Common myeloid progenitor, CD34-positive (primary cell): ENCODE data around the gene PPM1L.

Experiments used
- CTCF ChIA-PET: fragments of 350-600 bp; sonication (Branson Sonifier 250); formaldehyde crosslinking; loops from one replicate; lab custom pipeline; 2021; ENCODE audit warnings: antibody characterized with exemption; lab: Charles Lee
- POLR2A ChIA-PET: fragments of 350-600 bp; sonication (Branson Sonifier 250); formaldehyde crosslinking; loops from one replicate; lab custom pipeline; 2021; ENCODE audit warnings: antibody characterized with exemption; lab: Charles Lee
- DNase-seq, 3 donors: peaks; one replicate each; pipeline versions ENCODE4 v3.0.0 to v3.0.0-alpha.2; 2013
- H3K27ac ChIP-seq, 2 experiments: 1 replicate in 1 of 2; 2 replicates in 1 of 2; pipeline ENCODE4 v1.7.0; 2013; ENCODE audit warnings: inconsistent platforms in 2 of 2, low read length in 2 of 2, mild to moderate bottlenecking in 2 of 2, low read depth in 1 of 2, moderate library complexity in 1 of 2; ENCODE audit not compliant: severe bottlenecking in 2 of 2, insufficient read depth in 1 of 2, poor library complexity in 1 of 2
- H3K27me3 ChIP-seq, 5 experiments: replicated peaks in 2 of 5; 1 replicate in 3 of 5; 2 replicates in 2 of 5; pipeline versions ENCODE4 v1.6.1 to v1.7.0; 2013; ENCODE audit warnings: low read length in 4 of 5, mild to moderate bottlenecking in 2 of 5, moderate library complexity in 2 of 5, inconsistent platforms in 1 of 5; ENCODE audit not compliant: insufficient read depth in 5 of 5, control insufficient read depth in 4 of 5
- H3K36me3 ChIP-seq, 4 experiments: 1 replicate in 2 of 4; 2 replicates in 2 of 4; pipeline versions ENCODE4 v1.6.1 to v1.7.0; 2013; ENCODE audit warnings: low read length in 3 of 4, control low read depth in 1 of 4, mild to moderate bottlenecking in 1 of 4; ENCODE audit not compliant: control insufficient read depth in 4 of 4, insufficient read depth in 4 of 4
- H3K4me1 ChIP-seq, 4 experiments: 1 replicate in 3 of 4; 2 replicates in 1 of 4; pipeline versions ENCODE4 v1.6.1 to v1.7.1; 2013; ENCODE audit warnings: low read length in 3 of 4, mild to moderate bottlenecking in 3 of 4, control low read depth in 1 of 4, inconsistent platforms in 1 of 4, moderate library complexity in 1 of 4; ENCODE audit not compliant: control insufficient read depth in 4 of 4, insufficient read depth in 4 of 4; ENCODE audit errors: control extremely low read depth in 1 of 4
- H3K4me3 ChIP-seq, 7 experiments: 1 replicate in 4 of 7; 2 replicates in 3 of 7; pipeline versions ENCODE4 v1.5.1 to v1.7.0; 2013; ENCODE audit warnings: mild to moderate bottlenecking in 7 of 7, low read length in 6 of 7, moderate library complexity in 6 of 7, inconsistent platforms in 2 of 7, low read depth in 2 of 7, control low read depth in 1 of 7; ENCODE audit not compliant: insufficient read depth in 4 of 7, control insufficient read depth in 1 of 7; ENCODE audit errors: extremely low read depth in 1 of 7
- H3K9me3 ChIP-seq, 5 experiments: 1 replicate in 4 of 5; 2 replicates in 1 of 5; pipeline versions ENCODE4 v1.6.1 to v1.7.1; 2013; ENCODE audit warnings: low read length in 4 of 5, mild to moderate bottlenecking in 2 of 5, inconsistent platforms in 1 of 5, low read depth in 1 of 5, moderate library complexity in 1 of 5; ENCODE audit not compliant: control insufficient read depth in 4 of 5, insufficient read depth in 2 of 5; ENCODE audit errors: control extremely low read depth in 1 of 5
- WGBS: methylation state at CpG from one replicate; pipeline ENCODE4 v1.1.5; 2013; ENCODE audit not compliant: insufficient coverage; 5-methylcytosine and 5-hydroxymethylcytosine counted together

The PPM1L gene

DNA sequence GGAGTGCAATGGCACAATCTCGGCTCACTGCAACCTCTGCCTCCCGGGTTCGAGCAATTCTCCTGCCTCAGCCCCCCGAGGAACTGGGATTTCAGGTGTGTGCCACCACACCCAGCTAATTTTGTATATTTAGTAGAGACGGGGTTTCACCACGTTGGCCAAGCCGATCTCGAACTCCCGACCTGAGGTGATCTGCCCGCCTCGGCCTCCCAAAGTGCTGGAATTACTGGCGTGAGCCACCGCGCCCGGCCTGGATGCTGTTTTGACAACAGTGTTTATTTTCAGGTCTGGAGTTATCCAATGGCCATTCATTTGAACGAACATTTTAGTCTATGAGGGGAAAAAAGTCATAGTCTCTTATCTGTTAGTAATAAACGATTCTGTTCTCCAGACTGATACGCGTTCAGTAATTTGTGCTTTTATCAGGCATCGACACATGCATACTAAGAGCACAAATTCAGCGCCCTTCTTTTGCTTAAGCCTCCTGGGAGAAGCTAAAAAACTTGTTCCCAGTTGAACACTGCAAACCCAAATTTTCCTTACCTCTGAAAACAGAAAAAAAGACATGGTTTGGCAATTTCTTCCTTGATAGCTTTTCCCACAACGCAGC lies 347.9 kb downstream of the PPM1L start:
- no peak overlapping the region for H3K27ac ChIP-seq

DNA sequence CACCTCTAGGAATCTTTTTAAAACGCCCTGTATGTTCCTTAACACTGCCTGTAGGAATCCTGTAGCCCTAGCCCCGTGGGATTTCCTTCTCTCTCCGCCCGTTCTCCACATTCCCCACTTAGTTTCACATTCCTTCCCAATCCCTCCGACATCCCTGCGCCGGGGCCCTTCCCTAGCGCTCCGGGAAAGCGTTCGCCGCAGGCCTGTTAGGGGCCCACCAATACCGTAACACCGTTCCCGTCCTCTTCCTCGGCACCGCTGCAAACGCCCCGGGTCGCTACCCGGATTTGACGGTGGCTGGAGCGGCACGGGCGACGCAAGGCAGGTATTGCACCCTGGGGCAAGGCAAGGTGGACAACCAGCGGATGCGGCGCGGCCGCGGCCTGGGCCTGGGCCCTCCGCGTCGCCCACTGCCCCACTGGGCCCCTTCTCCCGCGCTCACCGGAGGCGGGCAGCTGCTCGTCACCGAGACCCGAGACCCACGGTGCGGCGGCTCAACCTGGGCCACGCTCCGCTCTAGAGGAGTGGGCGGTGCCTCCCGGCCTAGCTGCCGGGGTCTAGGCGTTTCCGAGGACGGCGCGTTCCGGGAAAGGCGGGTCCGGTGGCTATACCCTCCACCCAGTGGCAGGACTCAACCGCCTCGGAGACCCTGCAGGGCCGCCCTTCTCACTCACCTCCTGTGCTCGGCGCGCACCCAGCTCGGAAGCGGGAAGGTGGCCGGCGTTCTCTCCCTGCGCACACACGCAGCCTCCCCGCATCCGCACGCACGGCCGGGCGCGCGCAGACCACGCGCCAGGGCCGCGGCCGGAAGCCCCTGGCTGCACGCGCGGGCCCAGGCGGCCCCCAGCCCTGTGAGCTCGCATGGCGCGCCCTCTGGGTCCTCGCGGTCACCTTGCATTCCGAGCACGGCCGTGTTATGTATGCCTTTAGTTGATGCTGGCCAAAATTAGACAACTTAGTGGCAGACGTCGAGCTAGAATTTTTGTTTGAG lies 348.8 kb downstream of the PPM1L start, which contains the start of gene B3GALNT1:
TSS of gene B3GALNT1 (minus strand) at position 789 of the 991 bp plus-strand sequence. CDS start 18,595 bp downstream, outside the sequence.
- Histone ChIP-seq H3K27ac (peak within 1 kb of the TSS in 1 of 2 experiments; percentile 3), H3K4me1 (peaks cover 5 to 19% (median 15%) of the 10 kb centered on the region in 4 experiments), H3K36me3 (peaks cover 0 to 15% (median 6%) of the 10 kb centered on the region in 4 experiments), H3K4me3 (peak within 1 kb of the TSS; percentile 46 to 86 (median 61)), H3K9me3 (no peaks in the 10 kb centered on the region), H3K27me3 (no peaks in the 10 kb centered on the region)
- ChIA-PET CTCF (interaction anchor here (1.2 to 1.4 kb wide), 3 partner anchors 145 to 397 kb away, joined by 3 to 4 read pairs (median 3); no protein-coding TSS in a partner anchor), POLR2A (no interaction called here)
- WGBS = 2% methylated on average over 84 of the region's 97 CpGs
- DNase-seq = peak; percentile 42 to 83 (median 72)

More for the DNA sequence above, 347.9 kb downstream of the PPM1L start:
- CTCF ChIA-PET = interaction anchor here (1.3 kb wide), 1 partner anchor 144 kb away, joined by 4 read pairs; no protein-coding TSS in a partner anchor
- Histone ChIP-seq H3K4me1 (peaks cover 5 to 19% (median 15%) of the 10 kb centered on the region in 4 experiments), H3K36me3 (peaks cover 0 to 19% (median 7%) of the 10 kb centered on the region in 4 experiments), H3K9me3 (no peaks in the 10 kb centered on the region), H3K4me3 (peak overlapping the region in 5 of 7 experiments; percentile 46 to 86 (median 75)), H3K27me3 (no peaks in the 10 kb centered on the region)
- peak in 1 of 3 donors; percentile 23 for DNase-seq
- POLR2A ChIA-PET = no interaction called here
- WGBS = over 99% methylated on average over 21 of the region's 22 CpGs

DNA sequence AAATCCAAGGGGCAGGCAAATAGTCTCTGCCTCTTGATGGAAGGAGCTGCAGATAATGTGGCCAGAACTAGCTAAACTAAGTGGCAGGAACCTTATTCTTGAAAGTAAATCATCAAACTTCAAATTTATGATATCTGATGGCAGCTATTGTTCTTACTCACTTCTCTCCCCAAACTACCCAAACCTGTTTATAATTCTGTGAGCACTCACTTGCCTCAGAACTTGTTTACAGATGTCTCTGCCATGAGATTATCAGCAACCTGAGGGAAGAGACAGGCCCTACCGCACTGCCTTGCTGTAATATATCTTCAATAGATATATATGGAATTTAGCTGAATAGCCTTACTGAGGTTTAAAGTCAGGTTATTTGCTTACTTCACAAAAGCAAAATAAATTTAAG lies 351.3 kb downstream of the PPM1L start:
- ChIA-PET CTCF (interaction anchor here (0.6 kb wide), 1 partner anchor 14 kb away, joined by 3 read pairs; no protein-coding TSS in a partner anchor), POLR2A (no interaction called here)
- no peaks in the 10 kb centered on the region for H3K9me3 ChIP-seq
- no peak for DNase-seq
- no peaks in the 10 kb centered on the region for H3K27me3 ChIP-seq
- no peak overlapping the region for H3K27ac ChIP-seq
- H3K36me3 ChIP-seq = peaks cover 0 to 3% (median 0%) of the 10 kb centered on the region in 4 experiments
- H3K4me3 ChIP-seq = no peak overlapping the region
- peaks cover 5 to 19% (median 14%) of the 10 kb centered on the region in 4 experiments for H3K4me1 ChIP-seq
- WGBS = no CpG with 5 or more reads among the region's 1 CpG

DNA sequence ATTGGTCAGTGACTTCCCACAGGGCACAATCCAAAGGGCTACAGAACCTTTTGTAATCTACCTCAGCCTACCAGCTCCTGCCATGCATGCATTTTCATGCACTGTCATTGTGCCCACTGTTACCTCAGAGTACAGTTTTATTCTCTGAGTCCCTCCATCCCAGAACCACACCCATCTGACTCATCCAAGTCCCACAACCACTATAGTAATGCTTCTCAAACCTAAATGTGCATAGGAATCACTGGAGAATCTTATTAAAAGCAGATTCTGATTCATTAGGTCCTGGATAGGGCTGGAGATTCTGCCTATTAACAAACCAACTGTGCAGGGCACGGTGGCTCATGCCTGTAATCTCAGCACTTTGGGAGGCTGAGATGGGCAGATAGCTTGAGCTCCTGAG lies 352.8 kb downstream of the PPM1L start:
- peak in 2 of 3 donors; percentile 12 to 21 for DNase-seq
- no peaks in the 10 kb centered on the region for H3K36me3 ChIP-seq
- no peak overlapping the region for H3K27ac ChIP-seq
- ChIA-PET CTCF (no interaction called here), POLR2A (no interaction called here)
- H3K27me3 ChIP-seq = no peaks in the 10 kb centered on the region
- no peak overlapping the region for H3K4me3 ChIP-seq
- H3K4me1 ChIP-seq = peaks cover 5 to 16% (median 12%) of the 10 kb centered on the region in 4 experiments
- WGBS = no CpG with 5 or more reads among the region's 1 CpG
- H3K9me3 ChIP-seq = peaks cover 0 to 1% (median 0%) of the 10 kb centered on the region in 5 experiments

DNA sequence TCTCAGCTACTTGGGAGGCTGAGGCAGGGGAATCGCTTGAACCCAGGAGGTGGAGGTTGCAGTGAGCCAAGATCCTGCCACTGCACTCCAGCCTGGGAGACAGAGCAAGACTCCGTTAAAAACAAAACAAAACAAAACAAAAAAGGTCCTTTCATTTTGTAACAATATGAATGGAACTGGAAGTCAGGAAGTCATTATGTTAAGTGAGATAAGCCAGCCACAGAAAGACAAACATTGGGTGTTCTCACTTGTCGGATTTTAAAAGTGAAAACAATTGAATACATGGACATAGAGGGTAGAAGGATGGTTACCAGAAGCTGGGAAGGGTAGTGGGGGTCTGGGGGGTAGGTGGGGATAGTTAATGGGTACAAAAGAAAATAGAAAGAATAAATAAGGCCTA lies 361.6 kb downstream of the PPM1L start:
- POLR2A ChIA-PET = no interaction called here
- H3K4me3 ChIP-seq = no peak overlapping the region
- H3K36me3 ChIP-seq = no peaks in the 10 kb centered on the region
- H3K9me3 ChIP-seq = peaks cover 1 to 31% (median 6%) of the 10 kb centered on the region in 5 experiments
- 8% methylated on average over 1 of the region's 3 CpGs for WGBS
- DNase-seq = no peak
- H3K27ac ChIP-seq = no peak overlapping the region
- no peaks in the 10 kb centered on the region for H3K4me1 ChIP-seq
- CTCF ChIA-PET = no interaction called here
- no peaks in the 10 kb centered on the region for H3K27me3 ChIP-seq

DNA sequence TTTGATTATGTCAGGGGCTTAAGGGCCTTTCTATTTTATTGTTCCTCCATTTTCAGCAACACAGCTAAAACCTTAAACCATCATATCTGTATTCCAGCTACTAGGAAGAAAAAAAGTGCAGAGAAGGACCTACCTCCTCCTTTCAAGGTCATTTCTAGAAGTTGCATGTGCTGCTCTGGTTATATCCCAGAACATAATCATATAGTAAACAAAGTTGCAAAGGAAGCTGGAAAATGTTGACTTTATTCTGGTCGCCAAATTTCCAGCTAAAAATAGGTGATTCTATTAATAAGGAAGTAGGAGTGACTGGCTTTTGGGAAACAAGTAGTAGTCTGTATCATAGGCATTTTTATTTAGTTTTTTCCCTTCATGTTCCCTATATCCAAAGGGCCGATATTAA lies 370.5 kb downstream of the PPM1L start:
- H3K36me3 ChIP-seq = no peaks in the 10 kb centered on the region
- no peaks in the 10 kb centered on the region for H3K4me1 ChIP-seq
- CTCF ChIA-PET = no interaction called here
- no CpG with 5 or more reads among the region's 2 CpGs for WGBS
- POLR2A ChIA-PET = no interaction called here
- H3K9me3 ChIP-seq = peaks cover 0 to 14% (median 8%) of the 10 kb centered on the region in 5 experiments
- no peak overlapping the region for H3K4me3 ChIP-seq
- no peaks in the 10 kb centered on the region for H3K27me3 ChIP-seq
- H3K27ac ChIP-seq = no peak overlapping the region
- no peak for DNase-seq
